Left ventricle myocardium inferior (tissue), 1 donor: ENCODE measurements around the gene RUFY2. TPM values are rescaled to one million over a fixed set of nuclear protein-coding genes. Genes with fewer than 3 reads are reported as not detected.
"Not testable (repeated sequence)": the region's sequence is repeated elsewhere in the genome, so short reads cannot be mapped to it uniquely, and the experiment has no call there.

Experiments
- DNase-seq: peaks from one replicate; pipeline ENCODE4 v3.0.0-alpha.2; 2020
- H3K27ac ChIP-seq: fragments of 200-600 bp; replicated peaks from 2 replicates; pipeline ENCODE4 v1.8.0; 2021
- H3K27me3 ChIP-seq: fragments of 200-600 bp; 2 replicates; pipeline ENCODE4 v1.8.0; 2021; ENCODE audit warnings: low read depth
- H3K36me3 ChIP-seq: fragments of 200-600 bp; 2 replicates; pipeline ENCODE4 v1.8.0; 2021
- H3K4me1 ChIP-seq: fragments of 200-600 bp; 2 replicates; pipeline ENCODE4 v1.8.0; 2021
- H3K4me3 ChIP-seq: fragments of 200-600 bp; 2 replicates; pipeline ENCODE4 v1.8.0; 2021; ENCODE audit warnings: mild to moderate bottlenecking, moderate library complexity
- H3K9me3 ChIP-seq: fragments of 200-600 bp; replicated peaks from 2 replicates; pipeline ENCODE4 v1.8.0; 2021
- CTCF ChIP-seq: fragments of 200-600 bp; IDR thresholded peaks from 2 replicates; pipeline ENCODE4 v1.8.0; 2021; ENCODE audit warnings: antibody characterized with exemption, mild to moderate bottlenecking, borderline replicate concordance
- intact Hi-C: fragments of 100-400 bp; cut with micrococcal nuclease; formaldehyde crosslinking; loops from one replicate; pipeline ENCODE4 v1.11.0; 2022
- total RNA-seq: library from RNA; stranded (reverse); fragmentation: NEBNext Ultra II Directional; extraction: Animal tissue kit (Norgen Biotek cat#: 25700); gene quantifications from one replicate; pipeline ENCODE4 v1.2.1, GENCODE V29; 2021
- donor health status: DM: no; HTN: yes; CAD: no; lungs with severe emphysema.

Gene RUFY2
- total RNA-seq, 1 donor from 2014 or later, result 9.9 TPM

GRCh38 chr10:68331455-68332258 lies 75.4 kb downstream of the RUFY2 start, which contains the start of gene HNRNPH3:
Gene HNRNPH3 (plus strand): TSS chr10:68332064. CDS start chr10:68337222, 5,158 bp downstream.
- peaks cover 67% of the 10 kb centered on the region for H3K4me1 ChIP-seq
- no peaks in the 10 kb centered on the region for H3K36me3 ChIP-seq
- no peaks in the 10 kb centered on the region for H3K27me3 ChIP-seq
- peak within 1 kb of the TSS; percentile 94 for H3K4me3 ChIP-seq
- peak; percentile 35 for TF ChIP-seq CTCF
- peak within 1 kb of the TSS; percentile 99 for H3K27ac ChIP-seq
- H3K9me3 ChIP-seq, result no peaks in the 10 kb centered on the region
- intact Hi-C loops, result no loop called here
- DNase-seq, result peak; percentile 98

DNA sequence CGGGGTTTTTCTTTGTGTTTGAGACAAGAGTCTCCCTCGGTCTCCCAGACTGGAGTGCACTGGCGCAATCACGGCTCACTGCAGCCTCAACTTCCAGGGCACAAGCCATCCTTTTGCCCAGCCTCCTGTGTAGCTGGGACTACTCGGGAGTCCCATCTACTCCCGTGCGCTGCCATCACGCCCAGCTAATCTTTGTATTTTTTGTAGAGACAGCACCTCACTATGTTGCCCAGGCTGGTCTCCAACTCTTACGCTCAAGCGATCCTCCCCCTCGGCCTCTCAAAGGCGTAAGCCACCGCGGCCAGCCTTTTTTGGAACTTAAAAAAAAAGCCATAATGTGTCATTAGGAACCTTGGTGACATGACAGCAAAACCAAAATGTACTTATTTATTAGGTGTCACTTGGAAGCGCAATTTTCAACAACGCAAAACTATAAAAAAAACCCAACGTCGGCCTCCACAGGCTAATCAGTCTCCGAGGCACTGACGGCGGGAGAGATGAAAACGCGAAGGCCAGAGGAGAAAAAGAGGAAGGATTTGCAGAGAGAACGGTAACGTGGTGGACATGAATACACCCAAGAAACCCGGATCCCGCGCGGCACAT lies 76.1 kb downstream of the RUFY2 start:
- H3K9me3 ChIP-seq, result no peaks in the 10 kb centered on the region
- no peaks in the 10 kb centered on the region for H3K36me3 ChIP-seq
- no peaks in the 10 kb centered on the region for H3K27me3 ChIP-seq
- DNase-seq, result peak; percentile 20
- peak overlapping the region; percentile 94 for H3K4me3 ChIP-seq
- intact Hi-C loops, result no loop called here
- peak overlapping the region; percentile 99 for H3K27ac ChIP-seq
- no peak for TF ChIP-seq CTCF
- H3K4me1 ChIP-seq, result peaks cover 60% of the 10 kb centered on the region

GRCh38 chr10:68329506-68329861 lies 77.6 kb downstream of the RUFY2 start:
- H3K4me1 ChIP-seq, result peaks cover 45% of the 10 kb centered on the region
- DNase-seq, result no peak
- peak overlapping the region; percentile 78 for H3K27ac ChIP-seq
- intact Hi-C loops, result no loop called here
- TF ChIP-seq CTCF, result no peak
- H3K27me3 ChIP-seq, result no peaks in the 10 kb centered on the region
- no peaks in the 10 kb centered on the region for H3K9me3 ChIP-seq
- no peak overlapping the region for H3K4me3 ChIP-seq
- no peaks in the 10 kb centered on the region for H3K36me3 ChIP-seq

DNA sequence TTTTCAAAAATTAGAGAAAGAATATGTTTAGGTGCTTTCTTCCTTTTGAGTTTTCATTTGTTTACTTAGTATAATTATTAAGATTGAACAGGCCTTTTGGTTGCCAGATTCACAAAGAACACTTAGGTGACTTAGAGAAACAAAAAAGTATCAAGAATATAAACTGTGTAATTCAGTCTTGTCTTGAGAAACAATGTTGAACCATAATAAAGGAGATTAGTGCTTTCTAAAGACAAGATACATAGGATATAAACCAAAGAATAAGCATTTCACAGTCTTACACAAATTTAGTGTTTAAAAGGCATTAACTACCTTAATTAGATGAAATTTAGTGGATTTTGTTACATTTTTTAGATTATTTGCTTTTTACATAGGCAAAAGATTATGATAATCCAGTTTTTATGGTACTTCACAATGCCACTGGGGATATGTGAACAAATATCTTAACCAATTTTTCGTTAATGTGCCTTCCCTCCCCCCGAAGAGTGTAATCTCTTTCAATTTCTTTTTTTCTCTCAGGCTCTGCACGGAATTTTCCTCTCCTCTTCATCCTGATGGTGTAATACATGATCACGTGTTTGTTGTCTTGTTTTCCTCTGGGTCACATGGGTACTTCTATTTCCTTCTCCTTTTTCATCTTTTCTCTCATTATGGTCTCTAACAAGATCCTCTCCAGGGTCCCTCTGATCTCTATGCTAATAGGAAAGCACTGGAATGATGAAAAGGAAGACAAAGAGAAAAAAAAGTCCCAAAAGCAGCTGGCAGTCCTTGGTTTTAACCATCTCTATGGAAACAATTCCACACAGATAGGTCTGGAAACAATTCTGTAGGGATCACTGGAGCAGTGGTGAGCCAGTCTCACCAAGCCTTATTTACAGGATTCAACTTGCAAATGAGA lies 78.9 kb downstream of the RUFY2 start:
- Histone ChIP-seq H3K36me3 (no peaks in the 10 kb centered on the region), H3K9me3 (no peaks in the 10 kb centered on the region), H3K4me1 (peaks cover 32% of the 10 kb centered on the region), H3K27me3 (no peaks in the 10 kb centered on the region), H3K27ac (peak overlapping the region; percentile 78), H3K4me3 (peak overlapping the region; percentile 30)
- DNase-seq, result no peak
- TF ChIP-seq CTCF, result no peak
- intact Hi-C loops, result no loop called here

- DNase-seq, H3K27me3 ChIP-seq, H3K36me3 ChIP-seq, H3K27ac ChIP-seq, intact Hi-C loops, H3K4me1 ChIP-seq, H3K4me3 ChIP-seq, H3K9me3 ChIP-seq: not testable (repeated sequence)
These were observed 82.7 kb downstream of the RUFY2 start for GRCh38 chr10:68324396-68324795.
